HepG2 (cell line): ENCODE results near the gene UNC5B. TPM values are rescaled to one million over a fixed set of nuclear protein-coding genes. Genes with fewer than 3 reads are reported as not detected.

Source experiments
- ATF2 ChIP-seq: sonication (generic); formaldehyde crosslinking; IDR thresholded peaks from 2 replicates; pipeline ENCODE4 v1.4.0; 2020; ENCODE audit warnings: missing genetic modification reagents
- CREM ChIP-seq, 2 experiments: sonication (generic) in 1 of 2; formaldehyde crosslinking in 1 of 2; IDR thresholded peaks; 2 replicates each; pipeline versions ENCODE4 v1.4.0 to v1.6.1; 2016 to 2020; ENCODE audit warnings: antibody characterized with exemption in 1 of 2, mild to moderate bottlenecking in 1 of 2, missing genetic modification reagents in 1 of 2
- ELF3 ChIP-seq: IDR thresholded peaks from 2 replicates; pipeline ENCODE4 v1.6.1; 2016; ENCODE audit warnings: missing genetic modification reagents, missing compliant biosample characterization
- ETV6 ChIP-seq: sonication (generic); formaldehyde crosslinking; conservative IDR thresholded peaks from 2 replicates; pipeline ENCODE4 v1.4.0; 2020; ENCODE audit warnings: missing genetic modification reagents
- FOXP4 ChIP-seq: sonication (generic); formaldehyde crosslinking; IDR thresholded peaks from 2 replicates; pipeline ENCODE4 v1.4.0; 2020; ENCODE audit warnings: missing genetic modification reagents
- GRHL1 ChIP-seq: sonication (generic); formaldehyde crosslinking; conservative IDR thresholded peaks from 2 replicates; pipeline ENCODE4 v1.8.0; 2022; ENCODE audit warnings: missing genetic modification reagents
- GZF1 ChIP-seq: sonication (generic); formaldehyde crosslinking; IDR thresholded peaks from 2 replicates; pipeline ENCODE4 v1.5.1; 2020; ENCODE audit warnings: mild to moderate bottlenecking, missing genetic modification reagents
- HNF4A ChIP-seq: sonication (generic); formaldehyde crosslinking; IDR thresholded peaks from 2 replicates; pipeline ENCODE4 v1.4.0; 2020; ENCODE audit warnings: missing genetic modification reagents
- HNRNPLL ChIP-seq: fragments of 200-400 bp; formaldehyde crosslinking; IDR thresholded peaks from 2 replicates; pipeline ENCODE4 v1.6.1; 2017; ENCODE audit warnings: mild to moderate bottlenecking, low read depth, low read length; ENCODE audit not compliant: poor library complexity, severe bottlenecking
- KLF12 ChIP-seq: sonication (generic); formaldehyde crosslinking; IDR thresholded peaks from 2 replicates; pipeline ENCODE4 v1.4.0; 2020; ENCODE audit warnings: missing genetic modification reagents, borderline replicate concordance
- MIER3 ChIP-seq: IDR thresholded peaks from 2 replicates; pipeline ENCODE4 v1.6.1; 2016; ENCODE audit warnings: missing compliant biosample characterization, borderline replicate concordance
- ZIK1 ChIP-seq: sonication (generic); formaldehyde crosslinking; IDR thresholded peaks from 2 replicates; pipeline ENCODE4 v1.5.0; 2020; ENCODE audit warnings: mild to moderate bottlenecking, low read depth, missing genetic modification reagents, borderline replicate concordance
- ZNF224 ChIP-seq: sonication (generic); formaldehyde crosslinking; IDR thresholded peaks from 2 replicates; pipeline ENCODE4 v1.5.0; 2020; ENCODE audit warnings: mild to moderate bottlenecking, missing genetic modification reagents
- ZNF235 ChIP-seq: sonication (generic); formaldehyde crosslinking; IDR thresholded peaks from 2 replicates; pipeline ENCODE4 v1.8.1; 2023; ENCODE audit warnings: mild to moderate bottlenecking, missing genetic modification reagents, borderline replicate concordance
- ZNF589 ChIP-seq: sonication (generic); formaldehyde crosslinking; conservative IDR thresholded peaks from 2 replicates; pipeline ENCODE4 v1.8.0; 2022; ENCODE audit warnings: mild to moderate bottlenecking, moderate library complexity, missing genetic modification reagents
- ZNF615 ChIP-seq: sonication (generic); formaldehyde crosslinking; IDR thresholded peaks from 2 replicates; pipeline ENCODE4 v1.5.0; 2020; ENCODE audit warnings: mild to moderate bottlenecking, missing genetic modification reagents, borderline replicate concordance
- ZNF646 ChIP-seq: sonication (generic); formaldehyde crosslinking; IDR thresholded peaks from 2 replicates; pipeline ENCODE4 v1.9.0; 2021; ENCODE audit warnings: mild to moderate bottlenecking, missing genetic modification reagents
- ZNF777 ChIP-seq: sonication (generic); formaldehyde crosslinking; IDR thresholded peaks from 2 replicates; pipeline ENCODE4 v1.4.0; 2020; ENCODE audit warnings: missing genetic modification reagents
- polyA plus RNA-seq, 8 experiments: library from polyadenylated mRNA; depleted of rRNA in 3 of 8; stranded (reverse) in 7 of 8; unstranded in 1 of 8; fragments of >200 nt; fragmentation: Illumina TruSeq in 4 of 8; extraction: Trizol in 4 of 8; gene quantifications; 2 replicates each; pipeline versions ENCODE4 v1.2.1 to v1.2.3, GENCODE V29; 2011 to 2016; ENCODE audit warnings: low read depth in 4 of 8, missing spikeins in 1 of 8, mixed read lengths in 1 of 8; ENCODE audit not compliant: insufficient read depth in 1 of 8
- total RNA-seq, 5 experiments: library from RNA; depleted of rRNA; stranded (reverse); fragments of >200 nt; fragmentation: Illumina TruSeq; extraction: Trizol; gene quantifications; 2 replicates each; pipeline ENCODE4 v1.2.3, GENCODE V29; 2016; ENCODE audit warnings: low read depth in 1 of 5

UNC5B gene
- total and polyA plus RNA-seq, 2 of the 13 experiments (the other 11 are each of a cell fraction or from before 2014, with no cell fraction given), result 0.07 TPM

GRCh38 chr10:71334221-71334791, 121.9 kb downstream of the UNC5B start (continued):
- TF ChIP-seq ZNF646 (no peak), ZIK1 (CRISPR knock-in tag) (no peak), KLF12 (CRISPR knock-in tag) (no peak), FOXP4 (CRISPR knock-in tag) (peak; percentile 91), CREM (IDR thresholded peaks at IDR 0.05) (peak; percentile 68; the same call in 1 of the 2 replicates), CREM (CRISPR knock-in tag; IDR thresholded peaks at IDR 0.05) (no peak), ZNF589 (no peak), MIER3 (CRISPR knock-in tag) (peak; percentile 60; the same call in 1 of the 2 replicates), ZNF615 (CRISPR knock-in tag) (0 out of 2 replicates have a peak, but pooled peaks have one; percentile 52), HNF4A (peak; percentile 69), GRHL1 (CRISPR knock-in tag) (no peak), GZF1 (CRISPR knock-in tag) (no peak), ZNF224 (CRISPR knock-in tag) (no peak), ZNF235 (CRISPR knock-in tag) (no peak), ATF2 (CRISPR knock-in tag) (no peak), HNRNPLL (no peak), ZNF777 (CRISPR knock-in tag) (no peak), ELF3 (CRISPR knock-in tag) (peak; percentile 80), ETV6 (0 out of 2 replicates have a peak, but pooled peaks have one; percentile 32)
